SH-SY5Y (cell line): ENCODE measurements around the gene TENT5C.

Experiments
- GATA2 ChIP-seq: IDR thresholded peaks from 2 replicates; pipeline ENCODE4 v1.6.1; 2011; ENCODE audit warnings: mild to moderate bottlenecking, low read depth, low read length
- GATA3 ChIP-seq: IDR thresholded peaks from 2 replicates; pipeline ENCODE4 v1.6.1; 2011; ENCODE audit warnings: low read depth, mild to moderate bottlenecking, low read length, moderate library complexity

- no peak for TF ChIP-seq GATA2
- TF ChIP-seq GATA3, result no peak
These were observed 24.4 kb upstream of the TENT5C start for GRCh38 chr1:117581391-117581943.
